8988T (cell line): ENCODE results near the gene PTPRN2.

ENCODE experiments used
- DNase-seq: peaks from one replicate; pipeline ENCODE4 v3.0.0; 2011

The PTPRN2 gene

DNA sequence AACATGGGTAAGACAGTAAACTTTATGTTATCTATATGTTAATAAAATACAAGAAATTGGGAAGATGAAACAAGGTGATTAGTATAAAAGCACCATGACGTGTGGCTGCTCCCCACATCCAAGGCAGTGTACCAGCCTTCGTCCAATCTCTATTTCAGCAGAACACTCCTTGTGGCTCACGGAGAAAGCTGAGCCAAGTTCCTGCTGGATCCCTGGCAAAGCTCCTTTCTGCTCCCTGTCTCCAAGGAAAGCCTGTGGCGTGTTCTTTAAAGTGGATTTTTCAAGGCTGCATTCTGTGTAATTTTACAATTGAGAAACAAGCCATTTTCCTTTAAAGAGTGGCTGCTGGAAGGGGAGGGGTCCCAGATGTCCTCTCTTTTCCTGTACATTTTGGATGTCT is 467.3 kb downstream of the PTPRN2 start:
- DNase-seq, result no peak

- DNase-seq, result no peak
Measured at GRCh38 chr7:158117341-158118222, 470.0 kb downstream of the PTPRN2 start.

DNA sequence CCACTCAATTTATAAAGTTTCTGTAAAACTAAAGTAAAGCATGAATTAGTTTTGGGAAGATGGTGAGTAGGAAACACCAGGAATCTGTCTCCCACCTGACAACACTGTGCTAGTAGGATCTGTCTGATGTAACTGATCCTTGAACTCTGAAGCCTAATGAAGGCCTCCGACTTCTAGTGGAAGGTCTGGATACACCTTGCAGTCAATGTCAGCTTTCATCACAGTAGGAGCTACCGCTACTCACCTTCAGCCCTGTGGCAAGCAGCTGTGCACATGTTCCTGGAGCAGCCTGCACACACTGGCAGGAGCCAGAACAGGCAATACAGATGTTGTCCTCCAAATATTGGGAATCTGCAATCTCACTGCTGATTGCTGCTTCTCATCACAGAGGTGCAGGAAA is 471.4 kb downstream of the PTPRN2 start:
- DNase-seq, result no peak

- no peak for DNase-seq
Measured at GRCh38 chr7:158114056-158114850, 473.4 kb downstream of the PTPRN2 start.

DNA sequence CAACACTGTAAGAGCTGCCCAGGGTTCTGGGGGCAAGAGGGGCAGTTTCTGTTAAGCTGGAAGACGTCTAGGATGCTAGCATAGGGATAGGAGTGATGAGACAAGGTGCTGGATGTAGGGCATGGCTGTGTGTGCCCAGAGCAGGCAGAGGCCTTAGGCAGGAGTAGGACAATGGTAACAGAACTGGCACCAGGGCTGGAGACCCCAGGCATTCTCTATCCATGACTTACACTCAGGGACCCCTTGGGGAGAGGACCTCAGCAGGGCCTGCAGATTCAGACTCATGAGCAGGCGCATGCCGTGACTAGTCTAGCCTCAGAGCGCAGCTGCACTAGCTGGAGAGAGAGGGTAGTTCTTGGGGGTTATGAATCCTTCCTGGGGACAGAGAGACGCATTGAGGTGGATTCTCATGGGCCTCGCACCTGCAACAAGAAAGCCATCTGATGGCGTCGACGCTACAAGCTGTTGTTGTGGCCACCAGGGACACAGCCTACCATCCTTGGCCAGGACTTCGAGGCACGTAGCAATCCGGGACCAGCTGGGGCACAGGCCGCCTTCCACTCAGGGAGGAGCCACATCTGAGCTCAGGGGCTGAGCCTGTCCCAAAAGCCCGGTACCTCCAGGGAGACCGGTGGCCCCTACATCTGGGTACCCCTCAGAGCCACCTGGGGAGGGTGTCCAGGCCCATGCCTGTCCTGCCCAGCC is 474.1 kb downstream of the PTPRN2 start:
- DNase-seq, result no peak

DNA sequence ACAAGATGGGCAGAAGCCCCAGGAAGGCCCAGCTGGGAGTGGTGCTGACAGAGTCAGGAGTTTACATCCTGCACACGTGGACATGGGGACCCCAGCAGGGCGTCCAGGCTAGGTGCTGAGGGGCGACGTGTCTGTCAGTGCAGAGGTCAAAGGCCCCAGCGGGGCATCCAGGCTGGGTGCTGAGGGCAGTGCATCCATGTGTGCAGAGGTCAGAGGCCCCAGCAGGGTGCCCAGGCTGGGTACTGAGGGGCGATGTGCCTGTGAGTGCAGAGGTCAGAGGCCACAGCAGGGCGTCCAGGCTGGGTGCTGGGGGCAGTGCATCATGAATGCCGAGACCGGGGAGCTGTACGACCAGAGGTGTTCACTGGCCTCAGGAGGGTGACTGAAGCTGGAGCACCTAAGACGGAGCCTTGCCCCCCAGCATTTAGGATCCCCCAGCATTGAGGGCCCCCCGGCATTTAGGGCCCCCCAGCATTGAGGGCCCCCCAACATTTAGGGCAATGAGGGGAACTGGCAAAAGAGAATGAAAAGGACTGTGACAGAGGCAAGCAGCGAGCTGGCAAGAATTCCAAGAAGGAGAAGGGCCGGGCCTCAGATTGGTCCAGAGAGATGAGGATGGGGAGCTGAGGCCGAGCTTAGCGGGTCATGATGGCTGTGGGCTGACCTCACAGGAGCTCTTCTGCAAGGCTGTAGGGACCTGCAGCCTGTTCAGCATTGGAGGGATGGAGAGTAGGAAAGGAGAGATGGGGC is 474.9 kb downstream of the PTPRN2 start:
- no peak for DNase-seq

GRCh38 chr7:158111906-158112570 is 475.6 kb downstream of the PTPRN2 start:
- no peak for DNase-seq

GRCh38 chr7:158111049-158111751 is 476.4 kb downstream of the PTPRN2 start:
- DNase-seq, result no peak

DNA sequence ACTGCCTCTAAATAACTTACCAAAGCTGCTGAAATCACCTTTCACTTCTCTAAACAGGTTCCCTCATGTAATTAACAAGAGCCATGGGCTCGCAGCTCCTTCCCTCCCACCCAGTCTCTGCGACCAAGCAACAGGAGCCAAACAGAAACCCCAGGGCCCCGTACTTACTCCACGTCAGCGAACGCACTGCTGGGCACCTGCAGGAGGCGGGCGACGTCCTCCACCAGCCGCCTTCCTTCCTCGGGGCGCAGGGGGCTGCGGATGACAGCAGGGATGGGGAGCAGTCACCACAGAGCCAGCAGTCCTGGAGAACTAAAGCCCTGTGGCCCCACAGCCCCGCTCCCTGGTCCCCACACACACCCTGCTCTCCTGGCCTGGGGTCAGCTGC is 477.0 kb downstream of the PTPRN2 start:
- DNase-seq, result no peak

DNA sequence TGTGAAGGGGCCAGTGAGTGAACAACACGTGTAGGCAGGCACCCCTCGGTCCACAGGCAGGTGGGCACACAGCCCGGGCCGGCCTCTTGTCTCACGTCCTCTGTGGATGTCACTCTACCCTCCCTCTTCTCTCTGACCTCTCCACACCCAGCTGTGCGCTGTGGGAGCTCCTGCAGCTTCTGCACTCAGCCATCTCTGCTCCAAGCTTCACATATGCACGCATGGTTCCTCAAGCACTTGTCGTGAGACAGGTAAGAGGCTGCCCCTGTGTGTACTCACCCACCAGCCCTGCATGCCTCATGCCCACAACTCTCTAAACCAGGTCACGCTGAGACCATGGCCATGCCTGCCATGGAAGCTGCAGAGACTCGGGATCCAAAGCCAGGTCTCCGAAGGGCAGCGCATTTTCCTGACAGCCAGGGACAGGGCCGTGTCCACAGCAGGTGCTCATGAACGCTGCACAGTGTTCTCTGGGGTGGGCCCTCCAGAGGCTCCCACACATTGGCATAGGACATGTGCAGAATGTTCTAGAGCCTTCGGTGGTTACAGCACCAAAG is 477.5 kb downstream of the PTPRN2 start:
- no peak for DNase-seq

DNA sequence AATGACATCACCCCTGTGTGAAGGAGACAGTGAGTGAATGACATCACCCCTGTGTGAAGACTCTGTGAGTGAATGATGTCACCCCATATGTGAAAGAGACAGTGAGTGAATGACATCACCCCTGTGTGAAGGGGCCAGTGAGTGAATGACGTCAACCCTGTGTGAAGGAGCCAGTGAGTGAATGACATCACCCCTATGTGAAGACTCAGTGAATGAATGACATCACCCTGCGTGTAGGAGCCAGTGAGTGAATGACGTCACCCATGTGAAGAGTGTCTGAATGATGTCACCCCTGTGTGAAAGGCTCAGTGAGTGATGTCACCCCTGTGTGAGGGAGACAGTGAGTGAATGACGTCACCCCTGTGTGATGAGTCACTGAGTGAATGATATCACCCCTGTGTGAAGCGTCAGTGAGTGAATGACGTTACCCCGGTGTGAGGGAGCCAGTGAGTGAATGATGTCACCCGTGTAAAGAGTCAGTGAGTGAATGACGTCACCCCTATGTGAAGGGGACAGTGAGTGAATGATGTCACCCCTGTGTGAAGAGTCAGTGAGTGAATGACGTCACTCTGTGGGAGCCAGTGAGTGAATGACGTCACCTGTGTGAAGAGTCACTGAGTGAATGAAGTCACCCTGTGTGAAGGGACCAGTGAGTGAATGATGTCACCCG is 478.1 kb downstream of the PTPRN2 start:
- no peak for DNase-seq

- DNase-seq, result no peak
Measured at GRCh38 chr7:158108646-158109293, 478.9 kb downstream of the PTPRN2 start.

- DNase-seq, result no peak
Measured at GRCh38 chr7:158107806-158108205, 479.8 kb downstream of the PTPRN2 start.

DNA sequence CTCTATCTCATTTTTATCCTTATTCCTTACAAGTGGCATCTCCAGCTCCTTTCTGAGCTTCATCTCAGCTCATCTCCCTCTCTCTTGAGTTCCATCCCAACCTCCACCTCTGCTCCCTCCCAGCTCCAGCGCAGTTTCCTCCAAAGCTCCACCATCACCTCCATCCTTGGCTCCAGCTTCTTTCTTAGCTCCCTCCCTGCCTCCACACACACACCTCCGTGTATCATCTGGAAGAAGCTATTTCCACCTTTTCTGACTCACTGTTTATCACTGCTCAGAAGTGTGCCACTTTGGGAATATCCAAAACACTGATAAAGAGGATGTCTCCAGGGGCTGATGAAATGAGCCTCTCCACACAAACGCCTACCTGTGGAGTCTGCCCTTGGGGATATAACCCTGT is 481.4 kb downstream of the PTPRN2 start:
- no peak for DNase-seq

GRCh38 chr7:158103378-158103777 is 484.2 kb downstream of the PTPRN2 start:
- DNase-seq, result no peak

GRCh38 chr7:158102897-158103296 is 484.7 kb downstream of the PTPRN2 start:
- DNase-seq, result no peak

- DNase-seq, result no peak
Measured at GRCh38 chr7:158101821-158102450, 485.7 kb downstream of the PTPRN2 start.

GRCh38 chr7:158098125-158099030 is 489.2 kb downstream of the PTPRN2 start:
- no peak for DNase-seq
